Activated T-helper 1 cell treated with anti-CD3 and anti-CD28 coated beads, Interleukin-2, amount 50 U/mL, for 16 hours (primary cell): ENCODE measurements around the gene CCDC70.
A peak's percentile ranks its signal among the peaks of the same experiment; 100 is the strongest.

Experiments
- DNase-seq, 2 donors: peaks; one replicate each; pipeline ENCODE4 v3.0.0-alpha.2; 2020; ENCODE audit warnings: low read depth in 1 of 2, low spot score in 1 of 2

Gene CCDC70

GRCh38 chr13:51828730-51829567, 32.8 kb upstream of the CCDC70 start:
- no peak for DNase-seq

- no peak for DNase-seq
Observed at GRCh38 chr13:51829568-51829899, 32.2 kb upstream of the CCDC70 start.

DNA sequence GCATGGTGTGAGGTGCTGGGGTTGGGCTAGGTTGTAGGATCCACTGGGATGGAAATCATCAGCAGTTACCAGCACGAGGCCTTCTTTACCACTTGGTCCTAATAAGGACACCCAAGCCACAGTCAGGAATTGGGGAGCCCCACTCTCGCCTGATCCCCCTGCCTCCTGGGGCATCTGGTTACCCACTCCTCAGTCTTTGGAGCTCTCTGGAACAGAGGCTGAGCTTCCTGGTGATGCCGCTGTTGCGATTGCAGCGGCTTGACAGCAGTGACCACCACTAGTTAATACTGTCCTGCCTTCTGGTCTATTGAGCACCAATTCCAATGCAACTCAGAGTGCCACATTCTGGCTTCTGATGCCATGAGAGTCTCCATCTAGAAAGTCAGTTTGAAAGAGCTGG, 30.2 kb upstream of the CCDC70 start:
- DNase-seq, result no peak

- peak in 1 of 2 donors; percentile 31 for DNase-seq
Observed at GRCh38 chr13:51832471-51833152, 29.2 kb upstream of the CCDC70 start.

DNA sequence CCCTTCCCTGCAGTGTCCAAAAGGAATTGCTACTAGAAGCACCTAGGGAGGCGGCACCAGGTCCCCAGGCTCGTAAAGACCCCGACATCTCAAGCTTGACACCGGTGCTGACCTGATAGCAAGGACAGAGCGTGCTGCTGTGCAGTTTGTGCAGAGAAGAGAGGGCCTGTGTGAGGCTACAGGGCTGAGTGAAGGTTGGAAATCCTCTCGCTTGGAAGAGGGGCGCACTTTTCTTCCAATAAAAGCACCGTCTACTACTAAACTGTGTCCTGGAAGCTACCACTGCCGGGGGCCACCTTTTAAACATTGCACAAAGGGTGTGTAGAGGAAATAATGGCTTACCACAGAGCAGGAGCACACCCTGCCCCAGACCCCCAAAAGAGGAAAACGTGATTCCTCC, 27.8 kb upstream of the CCDC70 start:
- no peak for DNase-seq

GRCh38 chr13:51834581-51835171, 27.1 kb upstream of the CCDC70 start:
- DNase-seq, result no peak

GRCh38 chr13:51837016-51837415, 24.8 kb upstream of the CCDC70 start:
- DNase-seq, result no peak

- no peak for DNase-seq
Observed at GRCh38 chr13:51838240-51838846, 23.4 kb upstream of the CCDC70 start.

GRCh38 chr13:51839711-51840540, 21.8 kb upstream of the CCDC70 start:
- DNase-seq, result no peak

GRCh38 chr13:51840917-51841316, 20.9 kb upstream of the CCDC70 start:
- DNase-seq, result no peak

- DNase-seq, result no peak
Observed at GRCh38 chr13:51841732-51842131, 20.0 kb upstream of the CCDC70 start.

- DNase-seq, result no peak
Observed at GRCh38 chr13:51843529-51843928, 18.2 kb upstream of the CCDC70 start.

DNA sequence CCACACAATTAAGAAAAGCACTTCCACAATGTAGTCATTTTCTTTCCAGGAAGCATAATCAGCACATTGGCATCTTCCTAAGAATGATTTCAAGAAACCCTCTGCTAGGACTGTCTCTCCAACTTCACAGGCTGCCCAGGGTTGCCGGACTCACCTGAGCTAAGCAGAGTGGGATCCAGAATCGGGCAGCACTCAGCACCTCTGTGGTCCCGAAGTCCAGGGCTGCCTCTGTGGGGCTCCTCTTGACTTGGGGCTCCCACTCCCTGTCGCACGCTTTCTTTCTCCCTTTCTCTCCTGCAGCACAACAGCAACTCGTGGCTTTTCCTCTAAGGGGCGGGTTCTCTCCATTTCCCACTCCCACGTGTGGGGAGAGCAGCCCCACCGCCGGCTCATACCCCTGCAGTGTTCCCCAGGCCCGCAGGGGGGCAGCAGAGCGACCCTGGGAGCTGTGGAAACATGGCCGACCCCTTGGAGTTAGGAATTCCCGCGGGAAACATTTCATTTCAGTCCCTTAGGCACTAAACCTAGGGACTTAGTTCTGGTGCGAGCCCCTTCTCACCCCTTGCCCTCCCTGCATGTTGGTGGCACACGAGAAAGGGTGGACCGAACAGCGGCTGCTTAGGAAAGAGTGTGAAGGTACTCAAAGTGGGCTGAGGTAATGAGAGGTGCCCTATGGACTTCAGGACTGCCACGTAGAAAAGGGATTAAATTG, 16.8 kb upstream of the CCDC70 start, which contains the start of gene TMEM272:
Gene TMEM272 (minus strand): TSS at position 316 of the 712 bp plus-strand sequence. CDS start 6,647 bp downstream, outside the sequence.
- DNase-seq, result no peak

DNA sequence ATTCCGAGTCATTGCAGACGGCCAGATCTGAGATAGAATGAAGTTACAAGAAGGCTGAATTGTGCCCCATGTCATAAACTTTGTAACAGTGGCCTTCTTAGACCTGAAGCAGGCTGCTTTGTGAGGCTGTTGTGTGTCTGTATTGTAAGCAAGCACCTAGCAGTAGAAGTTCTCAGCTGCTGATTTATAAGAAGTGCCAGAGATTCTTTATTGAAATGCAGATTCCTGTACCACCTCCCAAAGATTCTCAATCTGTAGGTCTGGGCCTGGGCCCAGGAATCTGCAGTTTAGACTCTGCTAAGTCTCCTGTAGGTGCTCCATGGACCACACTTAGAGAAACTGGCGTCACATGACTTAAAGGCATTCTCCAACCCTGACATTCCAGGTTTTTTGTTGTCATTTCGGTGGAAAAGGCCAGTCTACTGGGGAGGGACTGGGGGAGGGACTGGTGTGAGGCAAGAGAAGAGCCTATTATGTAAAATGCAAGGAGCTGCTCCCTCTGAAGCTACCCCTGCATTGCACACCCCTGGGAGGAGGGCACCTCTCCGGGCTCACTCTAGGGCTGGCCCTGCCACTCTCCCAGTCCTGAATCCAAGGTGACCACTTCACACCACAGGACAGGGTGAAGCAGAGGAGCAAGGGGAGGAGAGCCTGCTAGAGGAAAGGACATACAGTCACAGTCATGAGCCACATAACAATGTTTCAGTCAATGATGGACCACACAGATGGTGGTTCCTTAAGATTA, 16.0 kb upstream of the CCDC70 start:
- no peak for DNase-seq

DNA sequence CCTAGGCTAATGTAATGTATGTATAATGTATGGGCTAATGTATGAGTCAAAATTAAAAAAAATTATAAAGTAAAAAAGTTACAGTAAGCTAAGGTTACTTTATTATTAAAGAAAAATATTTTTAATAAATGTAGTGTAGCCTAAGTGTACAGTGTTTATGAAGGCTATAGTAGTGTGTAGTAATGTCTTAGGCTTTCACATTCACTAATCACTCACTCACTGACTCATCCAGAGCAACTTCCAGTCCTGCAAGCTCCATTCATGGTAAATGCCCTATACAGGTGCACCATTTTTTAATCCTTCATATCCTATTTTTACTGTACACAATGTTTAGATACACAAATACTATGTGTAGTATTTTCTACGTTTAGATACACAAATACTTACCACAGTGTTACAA, 15.0 kb upstream of the CCDC70 start:
- no peak for DNase-seq

DNA sequence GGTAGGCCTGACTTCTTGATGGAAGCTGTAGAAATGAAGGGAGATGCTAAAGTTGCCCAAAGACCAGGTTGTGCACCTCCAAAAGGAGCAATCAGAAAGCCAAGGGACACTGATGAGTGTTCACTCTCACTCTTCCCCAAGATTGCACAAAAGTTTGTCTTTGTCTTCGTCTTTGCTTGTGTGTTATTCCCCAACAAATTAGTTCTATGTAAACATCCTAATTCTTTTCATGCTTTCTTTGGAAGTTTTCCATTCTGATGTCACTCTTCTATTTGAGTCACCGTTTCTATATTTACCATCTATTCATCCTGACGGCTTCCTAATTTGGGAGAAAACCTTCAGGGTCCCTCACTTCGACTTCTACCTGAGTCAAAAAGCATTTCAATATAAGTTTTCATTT, 13.1 kb upstream of the CCDC70 start:
- DNase-seq, result no peak

GRCh38 chr13:51849145-51850101, 12.3 kb upstream of the CCDC70 start:
- DNase-seq, result no peak

- no peak for DNase-seq
Observed at GRCh38 chr13:51856027-51856736, 5.6 kb upstream of the CCDC70 start.
